ENCODE results near the gene MEGF6.

DNA sequence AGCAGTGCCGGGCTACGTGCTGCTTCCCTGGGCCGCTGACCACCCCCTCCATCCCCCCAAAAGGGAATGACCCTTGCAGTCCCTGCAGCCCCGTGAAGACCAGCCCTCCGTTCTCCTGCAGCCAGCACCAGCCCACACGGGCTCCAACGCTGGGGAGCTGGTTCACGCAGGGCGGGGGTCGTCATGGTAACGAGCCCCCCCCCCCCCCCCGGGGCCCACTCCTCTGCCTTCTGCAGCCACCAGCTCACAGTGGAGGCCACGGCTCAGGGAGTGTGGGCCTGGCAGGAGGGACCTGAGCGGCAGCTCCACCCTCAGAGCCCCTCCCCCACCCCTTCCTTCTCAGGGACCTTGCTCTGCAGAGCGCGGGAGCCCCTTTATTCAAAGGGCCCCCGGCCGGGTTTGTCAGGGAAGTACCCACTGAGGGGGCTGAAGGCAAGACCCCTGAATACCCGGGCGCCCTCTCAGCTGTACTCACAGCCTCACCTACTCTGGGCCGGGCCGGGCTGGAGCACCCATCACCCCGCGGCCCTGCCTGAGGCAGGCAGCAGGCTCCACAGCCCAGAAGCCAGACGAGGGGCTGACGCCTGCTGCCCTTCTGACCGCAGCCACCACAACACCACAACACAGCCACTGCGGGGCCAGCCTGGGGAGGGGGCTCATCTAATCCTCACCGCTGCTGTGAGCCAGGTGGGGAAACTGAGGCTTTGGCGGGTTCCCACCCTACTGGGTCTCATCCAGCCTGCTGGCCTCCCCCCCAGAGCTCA is 12.6 kb downstream of the MEGF6 start:
- TF ChIP-seq CTCF (IDR thresholded peaks at IDR 0.05; ENCODE audit: low read depth, low read length) = no peak
- TF ChIP-seq EZH2phosphoT487 (IDR thresholded peaks at IDR 0.05; ENCODE audit: low read depth) = no peak

Data from OCI-LY3 (cell line).